Fibroblast of the aortic adventitia (primary cell): ENCODE measurements around the gene IFNAR1. TPM values are rescaled to one million over a fixed set of nuclear protein-coding genes. Genes with fewer than 3 reads are reported as not detected.

Experiments used
- DNase-seq: peaks from one replicate; pipeline ENCODE4 v3.0.0-alpha.2; 2010; ENCODE audit warnings: low read depth
- H3K4me3 ChIP-seq: 2 replicates; pipeline ENCODE4 v1.5.1; 2011; ENCODE audit warnings: low read depth, mild to moderate bottlenecking, control low read depth, low read length, moderate library complexity
- CTCF ChIP-seq: IDR thresholded peaks from 2 replicates; pipeline ENCODE4 v1.5.1; 2011; ENCODE audit warnings: mild to moderate bottlenecking, low read length, control low read depth, inconsistent platforms; ENCODE audit not compliant: insufficient read depth
- total RNA-seq: library from RNA; depleted of rRNA; stranded (reverse); fragments of >200 nt; gene quantifications from 2 replicates; pipeline ENCODE4 v1.2.3, GENCODE V29; 2012; ENCODE audit warnings: low replicate concordance

The IFNAR1 gene
- total RNA-seq, 1 donor, result 39.3 TPM

GRCh38 chr21:33327326-33327725 is 2.6 kb downstream of the IFNAR1 start:
- no peak for DNase-seq
- no peak overlapping the region for H3K4me3 ChIP-seq
- no peak for TF ChIP-seq CTCF

- H3K4me3 ChIP-seq, result no peak overlapping the region
- DNase-seq, result no peak
- TF ChIP-seq CTCF, result no peak
Observed at GRCh38 chr21:33327792-33328433, 3.1 kb downstream of the IFNAR1 start.

GRCh38 chr21:33330726-33331125 is 6.0 kb downstream of the IFNAR1 start:
- no peak for TF ChIP-seq CTCF
- H3K4me3 ChIP-seq, result no peak overlapping the region

GRCh38 chr21:33332143-33332542 is 7.4 kb downstream of the IFNAR1 start:
- no peak for DNase-seq
- no peak overlapping the region for H3K4me3 ChIP-seq
- TF ChIP-seq CTCF, result no peak

More at GRCh38 chr21:33330726-33331125, 6.0 kb downstream of the IFNAR1 start:
- DNase-seq, result no peak

- H3K4me3 ChIP-seq, result no peak overlapping the region
- DNase-seq, result no peak
- TF ChIP-seq CTCF, result no peak
Observed at GRCh38 chr21:33334191-33334590, 9.4 kb downstream of the IFNAR1 start.

- TF ChIP-seq CTCF, result no peak
- no peak for DNase-seq
Observed at GRCh38 chr21:33334824-33335223, 10.1 kb downstream of the IFNAR1 start.

GRCh38 chr21:33339135-33339534 is 14.4 kb downstream of the IFNAR1 start:
- no peak for TF ChIP-seq CTCF
- H3K4me3 ChIP-seq, result no peak overlapping the region
- no peak for DNase-seq

More at GRCh38 chr21:33334824-33335223, 10.1 kb downstream of the IFNAR1 start:
- H3K4me3 ChIP-seq, result no peak overlapping the region
